ENCODE measurements around the gene SELENOM.
A peak's percentile ranks its signal among the peaks of the same experiment; 100 is the strongest.

Gene SELENOM

DNA sequence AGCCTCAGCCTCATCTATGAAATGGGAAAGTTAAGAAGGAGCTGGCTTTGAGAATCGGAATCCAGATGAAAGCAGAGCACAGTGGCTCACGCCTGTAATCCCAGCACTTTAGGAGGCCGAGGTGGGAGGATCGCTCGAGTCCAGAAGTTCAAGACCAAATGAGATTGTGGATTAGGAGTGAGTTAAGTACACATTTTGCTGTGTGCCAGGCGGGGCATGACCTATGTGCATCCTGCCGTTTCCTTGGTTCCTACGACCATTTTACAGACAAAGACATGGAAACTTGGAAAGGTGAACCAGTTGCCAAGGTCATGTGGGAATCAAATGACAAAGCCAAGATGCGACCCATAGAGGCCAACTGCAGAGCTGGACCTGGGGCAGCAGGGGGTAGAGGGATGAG is 28.8 kb upstream of the SELENOM start:
- H3K4me3 ChIP-seq = no peak overlapping the region
- H3K27ac ChIP-seq = no peak overlapping the region

- Histone ChIP-seq H3K27ac (no peak overlapping the region), H3K4me3 (no peak overlapping the region)
These were observed 28.3 kb upstream of the SELENOM start for GRCh38 chr22:31135706-31136105.

GRCh38 chr22:31134688-31135087 is 27.3 kb upstream of the SELENOM start:
- Histone ChIP-seq H3K4me3 (no peak overlapping the region), H3K27ac (no peak overlapping the region)

GRCh38 chr22:31133911-31134310 is 26.5 kb upstream of the SELENOM start:
- H3K27ac ChIP-seq = no peak overlapping the region
- no peak overlapping the region for H3K4me3 ChIP-seq

GRCh38 chr22:31130873-31131272 is 23.5 kb upstream of the SELENOM start:
- no peak overlapping the region for H3K4me3 ChIP-seq
- H3K27ac ChIP-seq = no peak overlapping the region

DNA sequence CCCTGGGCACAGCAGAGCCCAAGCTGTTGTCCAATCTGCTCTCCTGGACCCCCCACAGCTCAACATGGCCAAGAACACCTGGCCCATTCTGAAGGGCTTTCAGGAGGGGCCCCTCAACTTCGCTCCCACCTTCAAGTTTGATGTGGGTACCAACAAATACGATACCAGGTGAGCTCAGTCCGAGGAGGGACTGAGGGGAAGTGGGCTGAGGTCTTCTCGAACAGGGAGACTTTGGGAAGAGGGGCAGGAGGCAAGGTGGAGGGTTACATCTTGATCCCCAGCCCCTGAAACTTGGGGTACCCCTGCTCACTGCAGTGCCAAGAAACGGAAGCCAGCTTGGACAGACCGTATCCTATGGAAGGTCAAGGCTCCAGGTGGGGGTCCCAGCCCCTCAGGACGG is 20.8 kb upstream of the SELENOM start:
- H3K27ac ChIP-seq = no peak overlapping the region

DNA sequence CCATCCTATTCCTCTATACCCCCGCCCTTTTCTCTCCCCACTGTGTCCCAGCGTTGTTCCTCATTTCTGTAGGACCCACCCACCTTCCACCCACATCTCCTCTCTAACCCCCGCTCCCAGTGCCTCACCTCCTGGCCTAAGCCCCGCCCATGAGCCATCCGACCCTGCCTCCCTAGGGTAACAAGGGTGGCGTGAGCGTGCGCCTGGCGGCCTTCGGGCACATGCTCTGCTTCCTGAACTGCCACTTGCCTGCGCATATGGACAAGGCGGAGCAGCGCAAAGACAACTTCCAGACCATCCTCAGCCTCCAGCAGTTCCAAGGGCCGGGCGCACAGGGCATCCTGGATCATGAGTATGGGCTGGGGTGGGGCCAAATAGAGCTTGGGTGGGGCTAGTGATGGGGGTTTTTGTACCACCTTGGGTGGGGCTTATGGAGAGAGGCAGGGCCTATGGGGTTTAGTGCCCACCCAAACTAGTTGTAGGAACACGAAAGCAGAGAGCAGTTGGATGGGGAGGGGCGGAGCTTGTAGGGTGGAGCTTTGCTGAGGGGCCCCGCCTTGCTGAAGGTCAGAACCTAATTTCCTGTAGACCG is 19.9 kb upstream of the SELENOM start:
- Histone ChIP-seq H3K27ac (no peak overlapping the region), H3K4me3 (no peak overlapping the region)

More for the DNA sequence above, 20.8 kb upstream of the SELENOM start:
- H3K4me3 ChIP-seq = no peak overlapping the region

GRCh38 chr22:31126869-31127175 is 19.5 kb upstream of the SELENOM start:
- Histone ChIP-seq H3K27ac (no peak overlapping the region), H3K4me3 (no peak overlapping the region)

- Histone ChIP-seq H3K4me3 (no peak overlapping the region), H3K27ac (no peak overlapping the region)
These were observed 18.9 kb upstream of the SELENOM start for GRCh38 chr22:31126128-31126868.

- Histone ChIP-seq H3K27ac (no peak overlapping the region), H3K4me3 (no peak overlapping the region)
These were observed 18.3 kb upstream of the SELENOM start for GRCh38 chr22:31125521-31126117.

GRCh38 chr22:31124811-31125465 is 17.6 kb upstream of the SELENOM start:
- H3K27ac ChIP-seq = no peak overlapping the region
- no peak overlapping the region for H3K4me3 ChIP-seq

- Histone ChIP-seq H3K27ac (no peak overlapping the region), H3K4me3 (no peak overlapping the region)
These were observed 16.9 kb upstream of the SELENOM start for GRCh38 chr22:31124290-31124689.

DNA sequence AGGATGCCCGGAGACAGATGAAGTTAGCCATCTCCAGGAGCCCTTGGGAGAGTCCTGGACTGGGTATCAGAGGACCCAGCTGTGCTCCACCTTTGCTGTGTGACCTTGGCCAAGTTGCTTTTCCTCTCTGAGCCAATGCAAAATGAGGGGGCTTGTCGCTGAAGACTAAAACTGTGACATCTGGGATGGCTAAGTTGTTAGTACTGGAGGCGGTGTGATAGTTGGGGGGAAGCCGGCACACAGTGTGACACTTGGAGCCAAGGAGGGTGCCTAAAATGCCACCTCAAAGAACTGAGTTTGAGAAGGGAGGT is 15.9 kb upstream of the SELENOM start:
- peak overlapping the region in 5 of 7 experiments; percentile 12 to 37 (median 19) for H3K4me3 ChIP-seq
- H3K27ac ChIP-seq = peak overlapping the region in 5 of 21 experiments; percentile 35 to 73 (median 57)

- H3K4me3 ChIP-seq = peak within 1 kb of the TSS in 5 of 7 experiments; percentile 12 to 37 (median 19)
- peak within 1 kb of the TSS in 11 of 21 experiments; percentile 5 to 73 (median 46) for H3K27ac ChIP-seq
These were observed 15.3 kb upstream of the SELENOM start, which contains the start of gene INPP5J for GRCh38 chr22:31122532-31123291. TSS of gene INPP5J (plus strand) at chr22:31122966. CDS start at chr22:31123015, 49 bp downstream.

DNA sequence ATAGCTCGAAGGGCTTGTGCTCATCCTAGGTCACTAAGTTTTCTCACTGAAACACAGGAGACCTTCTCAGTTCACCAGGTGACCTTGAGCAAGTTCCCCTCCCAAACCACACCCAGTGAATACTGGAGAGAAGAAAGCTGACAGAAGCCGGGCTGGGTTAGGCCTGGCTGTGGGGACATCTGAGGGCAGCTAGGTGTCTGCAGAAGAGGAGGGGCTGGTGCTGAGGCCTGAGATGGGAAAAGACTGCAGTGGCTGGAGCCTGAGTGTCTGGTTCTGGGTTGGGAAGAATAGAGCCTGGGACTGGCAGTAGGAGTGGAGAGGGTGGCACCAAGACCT is 14.8 kb upstream of the SELENOM start:
- H3K27ac ChIP-seq = peak overlapping the region in 4 of 21 experiments; percentile 5 to 72 (median 56)

DNA sequence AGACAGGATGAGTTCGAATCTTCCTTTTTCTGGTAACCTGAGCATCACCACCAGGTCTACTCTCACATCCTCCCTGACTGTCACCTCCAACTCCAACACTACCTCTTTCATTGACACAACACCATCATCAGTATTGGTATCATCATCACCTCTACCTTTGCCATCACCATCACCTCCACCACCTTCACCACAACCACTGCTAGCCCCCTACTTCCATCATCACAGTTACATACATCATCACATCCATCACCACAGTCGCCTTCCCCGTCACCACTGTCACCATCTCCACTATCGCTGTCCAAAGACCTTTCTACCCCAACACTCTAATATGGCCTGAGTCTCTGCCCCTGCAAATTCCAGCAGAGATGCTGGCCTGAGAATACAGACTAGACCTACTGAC is 14.0 kb upstream of the SELENOM start:
- H3K4me3 ChIP-seq = no peak overlapping the region
- no peak overlapping the region for H3K27ac ChIP-seq

More for the DNA sequence above, 14.8 kb upstream of the SELENOM start:
- H3K4me3 ChIP-seq = no peak overlapping the region

GRCh38 chr22:31120642-31121041 is 13.3 kb upstream of the SELENOM start:
- Histone ChIP-seq H3K27ac (no peak overlapping the region), H3K4me3 (no peak overlapping the region)

DNA sequence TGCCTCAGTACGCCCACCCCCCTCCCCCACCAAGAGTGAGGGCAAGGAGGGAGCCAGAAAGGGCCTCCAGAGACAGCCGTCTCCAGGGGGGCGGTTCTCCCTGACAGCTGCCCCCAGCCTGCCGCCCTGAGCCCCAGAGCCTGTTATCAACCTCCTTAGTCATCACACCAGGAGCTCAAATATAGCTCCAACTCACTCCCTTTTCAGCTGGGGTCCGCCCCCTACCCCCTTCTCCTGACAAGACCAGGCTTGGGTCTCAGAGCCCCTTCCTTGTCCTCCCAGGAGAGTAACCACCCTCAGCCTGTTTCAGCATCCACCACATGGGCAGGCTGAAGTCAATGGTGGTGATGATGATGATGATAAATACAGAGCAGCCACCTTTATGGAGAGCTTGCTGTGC is 12.9 kb upstream of the SELENOM start:
- no peak overlapping the region for H3K27ac ChIP-seq
- no peak overlapping the region for H3K4me3 ChIP-seq

DNA sequence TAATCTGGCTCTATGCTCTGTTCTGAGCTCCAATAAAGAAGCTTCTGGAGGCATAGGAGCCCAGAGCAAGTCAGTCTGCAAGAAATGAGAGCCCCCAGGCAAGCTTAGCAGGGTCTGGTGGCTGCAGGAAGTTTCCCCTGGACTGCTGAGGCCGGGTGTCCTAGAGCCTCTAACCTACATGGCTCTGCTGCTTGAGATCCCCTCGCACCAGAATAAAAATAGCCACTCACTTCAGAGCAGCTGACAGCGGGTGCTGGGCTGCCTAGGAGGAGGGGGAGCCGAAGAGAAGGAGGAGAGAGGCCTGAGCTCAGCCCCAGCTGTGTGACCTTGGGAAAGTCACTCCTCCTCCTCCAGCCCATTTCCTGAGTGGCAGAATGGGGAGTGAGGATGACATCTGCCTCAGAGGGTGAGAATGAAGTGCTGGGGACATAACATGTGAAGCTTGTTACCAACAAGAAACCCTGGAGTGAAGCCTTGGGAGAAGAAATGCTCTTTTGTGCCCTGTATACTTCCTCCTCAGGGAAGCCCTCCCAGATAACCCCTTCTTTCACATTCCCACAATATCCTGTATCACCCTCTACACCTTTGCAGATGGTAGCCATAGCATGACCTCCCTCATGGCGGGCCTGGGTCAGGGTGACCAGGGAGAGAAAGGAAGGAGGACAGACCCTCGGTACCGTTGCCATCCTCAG is 11.8 kb upstream of the SELENOM start:
- Histone ChIP-seq H3K27ac (no peak overlapping the region), H3K4me3 (no peak overlapping the region)
